H1 (cell line): ENCODE measurements around the gene MAPK13. TPM values are rescaled to one million over a fixed set of nuclear protein-coding genes. Genes with fewer than 3 reads are reported as not detected.

ENCODE experiments used
- CTCF ChIA-PET: fragments of 300-600 bp; sonication (Branson Sonifier 250); formaldehyde crosslinking; loops from one replicate; lab custom pipeline; 2021; ENCODE audit not compliant: partially characterized antibody; lab: Charles Lee
- POLR2A ChIA-PET: fragments of 300-600 bp; sonication (Branson Sonifier 250); formaldehyde crosslinking; loops from one replicate; lab custom pipeline; 2021; ENCODE audit warnings: inconsistent platforms; ENCODE audit not compliant: partially characterized antibody; lab: Charles Lee
- DNase-seq, 2 experiments: peaks; one replicate each; pipeline versions ENCODE4 v3.0.0 to v3.0.0-alpha.2; 2010 to 2022; ENCODE audit warnings: low spot score in 2 of 2, low read depth in 1 of 2, mixed read lengths in 1 of 2
- FAIRE-seq: peaks from 2 replicates; lab custom pipeline; 2011; peaks lifted over from hg19 to GRCh38; lab: Jason Lieb, UNC
- H2AFZ ChIP-seq: 2 replicates; pipeline ENCODE4 v1.8.1; 2012; ENCODE audit warnings: low read length, inconsistent platforms
- H2AK5ac ChIP-seq: 2 replicates; pipeline ENCODE4 v1.6.1; 2013; ENCODE audit warnings: low read depth, low read length
- H2BK120ac ChIP-seq: replicated peaks from 2 replicates; pipeline ENCODE3; 2013; ENCODE audit warnings: low read depth, low read length, inconsistent platforms
- H2BK12ac ChIP-seq: 2 replicates; pipeline ENCODE4 v1.6.1; 2013; ENCODE audit warnings: low read depth, low read length
- H2BK15ac ChIP-seq: 2 replicates; pipeline ENCODE4 v1.6.1; 2013; ENCODE audit warnings: low read length
- H2BK20ac ChIP-seq: 2 replicates; pipeline ENCODE4 v1.6.1; 2013; ENCODE audit warnings: low read length
- H2BK5ac ChIP-seq: 2 replicates; pipeline ENCODE4 v1.6.1; 2013; ENCODE audit warnings: low read depth, low read length
- H3K14ac ChIP-seq: 2 replicates; pipeline ENCODE4 v1.6.1; 2013; ENCODE audit warnings: inconsistent platforms; ENCODE audit not compliant: insufficient read length
- H3K18ac ChIP-seq: 2 replicates; pipeline ENCODE4 v1.6.1; 2013; ENCODE audit warnings: low read length; ENCODE audit errors: extremely low read depth
- H3K23ac ChIP-seq: 2 replicates; pipeline ENCODE4 v1.6.1; 2013; ENCODE audit warnings: inconsistent platforms; ENCODE audit not compliant: insufficient read length
- H3K23me2 ChIP-seq: 2 replicates; pipeline ENCODE4 v1.6.1; 2013; ENCODE audit warnings: low read depth, low read length
- H3K27ac ChIP-seq: 2 replicates; pipeline ENCODE4 v1.6.1; 2011; ENCODE audit warnings: low read depth, low read length, inconsistent platforms
- H3K27me3 ChIP-seq, 4 experiments: replicated peaks in 1 of 4; 1 replicate in 1 of 4; 2 replicates in 3 of 4; pipeline versions ENCODE4 v1.6.1 to v1.8.1; 2011 to 2013; ENCODE audit warnings: low read length in 3 of 4, mild to moderate bottlenecking in 3 of 4, inconsistent platforms in 2 of 4, mixed read lengths in 2 of 4, moderate library complexity in 1 of 4; ENCODE audit not compliant: control insufficient read depth in 3 of 4, insufficient read depth in 3 of 4; ENCODE audit errors: extremely low read depth in 1 of 4
- H3K36me3 ChIP-seq, 4 experiments: 2 replicates each; pipeline versions ENCODE4 v1.6.1 to v1.8.1; 2011 to 2013; ENCODE audit warnings: mild to moderate bottlenecking in 4 of 4, low read length in 3 of 4, moderate library complexity in 2 of 4, control low read depth in 1 of 4, inconsistent platforms in 1 of 4; ENCODE audit not compliant: insufficient read depth in 4 of 4, control insufficient read depth in 2 of 4
- H3K4ac ChIP-seq: replicated peaks from 2 replicates; pipeline ENCODE3; 2013; ENCODE audit warnings: low read length, low read depth, mixed read lengths, inconsistent platforms; ENCODE audit not compliant: insufficient read length
- H3K4me1 ChIP-seq, 4 experiments: replicated peaks in 1 of 4; 1 replicate in 1 of 4; 2 replicates in 3 of 4; pipeline versions ENCODE4 v1.6.1 to v1.8.1; 2011 to 2013; ENCODE audit warnings: low read length in 3 of 4, inconsistent platforms in 2 of 4, mixed read lengths in 1 of 4; ENCODE audit not compliant: insufficient read depth in 4 of 4, control insufficient read depth in 3 of 4
- H3K4me2 ChIP-seq, 2 experiments: 2 replicates each; pipeline versions ENCODE4 v1.6.1 to v1.8.1; 2011 to 2013; ENCODE audit warnings: low read depth in 2 of 2, low read length in 2 of 2, control low read depth in 1 of 2, inconsistent platforms in 1 of 2, mild to moderate bottlenecking in 1 of 2; ENCODE audit not compliant: insufficient read depth in 1 of 2
- H3K4me3 ChIP-seq, 4 experiments: fragments of 200-600, 300-600 bp in 1 of 4; sonication (generic), shearing (Covaris generic), sonication (Bioruptor Twin) in 1 of 4; 2 replicates each; pipeline versions ENCODE4 v1.5.1 to v1.8.1; 2011 to 2016; ENCODE audit warnings: low read length in 4 of 4, low read depth in 3 of 4, control low read depth in 2 of 4, inconsistent platforms in 2 of 4, mild to moderate bottlenecking in 2 of 4, mixed read lengths in 1 of 4, moderate library complexity in 1 of 4; ENCODE audit not compliant: insufficient read depth in 2 of 4; ENCODE audit errors: extremely low read depth in 1 of 4
- H3K56ac ChIP-seq: replicated peaks from 2 replicates; pipeline ENCODE3; 2013; ENCODE audit warnings: low read depth, mild to moderate bottlenecking, mixed read lengths, low read length, inconsistent platforms; ENCODE audit not compliant: insufficient read length
- H3K79me1 ChIP-seq: 2 replicates; pipeline ENCODE4 v1.6.1; 2013; ENCODE audit warnings: low read depth, low read length, control low read depth
- H3K79me2 ChIP-seq, 2 experiments: 2 replicates each; pipeline versions ENCODE4 v1.6.1 to v1.8.1; 2012 to 2013; ENCODE audit warnings: low read length in 2 of 2, mild to moderate bottlenecking in 2 of 2, inconsistent platforms in 1 of 2; ENCODE audit not compliant: insufficient read depth in 2 of 2, control insufficient read depth in 1 of 2
- H3K9ac ChIP-seq, 4 experiments: replicated peaks in 1 of 4; 1 replicate in 1 of 4; 2 replicates in 3 of 4; pipeline versions ENCODE4 v1.6.1 to v1.8.1; 2011 to 2013; ENCODE audit warnings: low read depth in 3 of 4, low read length in 3 of 4, control low read depth in 2 of 4, mild to moderate bottlenecking in 2 of 4, moderate library complexity in 2 of 4, inconsistent platforms in 1 of 4; ENCODE audit errors: extremely low read depth in 1 of 4
- H3K9me3 ChIP-seq, 2 experiments: 2 replicates each; pipeline versions ENCODE4 v1.6.1 to v1.8.1; 2012 to 2013; ENCODE audit warnings: mild to moderate bottlenecking in 2 of 2, moderate library complexity in 2 of 2, control low read depth in 1 of 2, inconsistent platforms in 1 of 2, low read depth in 1 of 2, low read length in 1 of 2, mixed read lengths in 1 of 2; ENCODE audit not compliant: insufficient read depth in 2 of 2
- H4K20me1 ChIP-seq, 2 experiments: replicated peaks in 1 of 2; 2 replicates each; pipeline versions ENCODE3 to v1.8.1; 2011 to 2013; ENCODE audit warnings: inconsistent platforms in 2 of 2, low read length in 2 of 2, mild to moderate bottlenecking in 1 of 2; ENCODE audit not compliant: insufficient read depth in 2 of 2, control insufficient read depth in 1 of 2
- H4K5ac ChIP-seq: 2 replicates; pipeline ENCODE4 v1.6.1; 2013; ENCODE audit warnings: low read length, low read depth, mixed read lengths, inconsistent platforms; ENCODE audit not compliant: insufficient read length
- H4K8ac ChIP-seq: 2 replicates; pipeline ENCODE4 v1.8.0; 2013; ENCODE audit warnings: mild to moderate bottlenecking, moderate library complexity, low read length, inconsistent platforms; ENCODE audit not compliant: insufficient read depth; ENCODE audit errors: extremely low read depth
- H4K91ac ChIP-seq: replicated peaks from 2 replicates; pipeline ENCODE3; 2013; ENCODE audit warnings: low read length, mixed read lengths, inconsistent platforms; ENCODE audit not compliant: insufficient read length
- BCL11A ChIP-seq, 2 experiments: IDR thresholded peaks; one replicate each; pipeline ENCODE4 v1.6.1; 2011; ENCODE audit warnings: low read depth in 2 of 2, low read length in 2 of 2, mild to moderate bottlenecking in 2 of 2
- CHD2 ChIP-seq: IDR thresholded peaks from 2 replicates; pipeline ENCODE4 v1.6.1; 2012; ENCODE audit warnings: low read length, improper control_type of control experiment
- KDM1A ChIP-seq: fragments of 200-600, 300-600 bp; sonication (generic); IDR thresholded peaks from 2 replicates; pipeline ENCODE4 v1.7.1; 2016; ENCODE audit warnings: mild to moderate bottlenecking, low read length, borderline replicate concordance
- RFX5 ChIP-seq: IDR thresholded peaks from 2 replicates; pipeline ENCODE4 v1.6.1; 2011; ENCODE audit warnings: low read depth, low read length, improper control_type of control experiment, borderline replicate concordance
- RXRA ChIP-seq: IDR thresholded peaks from 2 replicates; pipeline ENCODE4 v1.6.1; 2011; ENCODE audit warnings: low read depth, mild to moderate bottlenecking, low read length, moderate library complexity; ENCODE audit not compliant: insufficient read depth
- SIRT6 ChIP-seq: IDR thresholded peaks from one replicate; pipeline ENCODE4 v1.7.1; 2012; ENCODE audit warnings: low read length, inconsistent platforms
- SP1 ChIP-seq: IDR thresholded peaks from 2 replicates; pipeline ENCODE4 v1.6.1; 2011; ENCODE audit warnings: low read depth, low read length
- SP2 ChIP-seq: IDR thresholded peaks from 2 replicates; pipeline ENCODE4 v1.6.1; 2012; ENCODE audit warnings: mild to moderate bottlenecking, low read length, inconsistent platforms
- SP4 ChIP-seq: IDR thresholded peaks from 2 replicates; pipeline ENCODE4 v1.6.1; 2012; ENCODE audit warnings: low read length, inconsistent platforms
- TCF12 ChIP-seq: IDR thresholded peaks from 2 replicates; pipeline ENCODE4 v1.6.1; 2011; ENCODE audit warnings: low read depth, mild to moderate bottlenecking, low read length
- WGBS, 2 experiments: shearing (Covaris generic) in 1 of 2; methylation state at CpG; one replicate each; pipeline versions ENCODE4 v1.1.6 to v1.1.7; 2013 to 2015; ENCODE audit warnings: low lambda C conversion rate in 2 of 2, mixed read lengths in 2 of 2, inconsistent platforms in 1 of 2, low coverage in 1 of 2, missing lambda C conversion rate in 1 of 2; ENCODE audit not compliant: insufficient replicate concordance in 2 of 2, insufficient coverage in 1 of 2, insufficient read length in 1 of 2; ENCODE audit errors: extremely low coverage in 1 of 2, missing lambda C conversion rate in 1 of 2; 5-methylcytosine and 5-hydroxymethylcytosine counted together
- polyA plus RNA-seq, 7 experiments: library from polyadenylated mRNA; depleted of rRNA in 3 of 7; stranded (reverse) in 5 of 7; unstranded in 2 of 7; fragments of >200 nt in 5 of 7; fragments of 200-250 nt in 2 of 7; gene quantifications; 1 replicate in 5 of 7; 2 replicates in 1 of 7; 4 replicates in 1 of 7; pipeline versions ENCODE4 v1.2.1 to v1.2.3, GENCODE V29; 2011 to 2013; ENCODE audit warnings: missing spikeins in 2 of 7, mixed read lengths in 2 of 7
- total RNA-seq: library from RNA; stranded (reverse); fragmentation: NEBNext Ultra II Directional; extraction: Animal tissue kit (Norgen Biotek cat#: 25700); gene quantifications from 2 replicates; pipeline ENCODE4 v1.2.1, GENCODE V29; 2021
- TF ChIP-seq, protein P1 (sequence below): IDR thresholded peaks from 2 replicates; pipeline ENCODE4 v1.6.1; 2012; ENCODE audit warnings: low read length, inconsistent platforms

MAPK13 gene
- total and polyA plus RNA-seq, 2 of the 8 experiments (the other 6 are each of a cell fraction or from before 2014, with no cell fraction given): 10.1 to 14.1 TPM

GRCh38 chr6:36136551-36136950 lies 6.2 kb downstream of the MAPK13 start:
- H3K4me3 ChIP-seq: no peak overlapping the region
- no peak overlapping the region for H2BK15ac ChIP-seq
- H3K4ac ChIP-seq: no peak overlapping the region
- FAIRE-seq: no peak
- H3K4me2 ChIP-seq: no peak overlapping the region
- CTCF ChIA-PET: interaction anchor here (0.9 to 1.9 kb wide), 3 partner anchors 8 to 58 kb away, joined by 3 to 9 read pairs (median 3); no protein-coding TSS in a partner anchor
- no peak overlapping the region for H3K27ac ChIP-seq
- no peak overlapping the region for H3K18ac ChIP-seq
- H3K36me3 ChIP-seq: peaks cover 0 to 2% (median 0%) of the 10 kb centered on the region in 4 experiments; a peak in 1 of 8 replicates
- H4K5ac ChIP-seq: no peak overlapping the region
- no peak overlapping the region for H4K91ac ChIP-seq
- DNase-seq: no peak
- H4K8ac ChIP-seq: no peak overlapping the region
- no peak overlapping the region for H2BK120ac ChIP-seq
- no peak overlapping the region for H2BK20ac ChIP-seq
- no peak overlapping the region for H2AFZ ChIP-seq
- no peaks in the 10 kb centered on the region; the same call in 1 of the 2 replicates for H3K79me1 ChIP-seq
- WGBS, 2 experiments: 87% methylated on average over 12 of the region's 12 CpGs; no CpG with 5 or more reads in 1 of the 2 experiments
- H3K4me1 ChIP-seq: peaks cover 5 to 15% (median 10%) of the 10 kb centered on the region in 4 experiments
- H3K27me3 ChIP-seq: no peaks in the 10 kb centered on the region; a peak in 1 of 7 replicates
- no peak overlapping the region for H3K14ac ChIP-seq
- no peaks in the 10 kb centered on the region for H3K23me2 ChIP-seq
- no peak overlapping the region for H2AK5ac ChIP-seq
- H2BK5ac ChIP-seq: no peak overlapping the region
- no peaks in the 10 kb centered on the region for H3K9me3 ChIP-seq
- TF ChIP-seq CHD2 (no peak), BCL11A (IDR thresholded peaks at IDR 0.05; ENCODE audit: low read depth in 2 of 2, low read length in 2 of 2) (no peak), KDM1A (no peak), SP2 (no peak), SP4 (no peak), RFX5 (no peak), SP1 (no peak), TCF12 (no peak), RXRA (no peak), SIRT6 (no peak)
- TF ChIP-seq, protein P1, sequence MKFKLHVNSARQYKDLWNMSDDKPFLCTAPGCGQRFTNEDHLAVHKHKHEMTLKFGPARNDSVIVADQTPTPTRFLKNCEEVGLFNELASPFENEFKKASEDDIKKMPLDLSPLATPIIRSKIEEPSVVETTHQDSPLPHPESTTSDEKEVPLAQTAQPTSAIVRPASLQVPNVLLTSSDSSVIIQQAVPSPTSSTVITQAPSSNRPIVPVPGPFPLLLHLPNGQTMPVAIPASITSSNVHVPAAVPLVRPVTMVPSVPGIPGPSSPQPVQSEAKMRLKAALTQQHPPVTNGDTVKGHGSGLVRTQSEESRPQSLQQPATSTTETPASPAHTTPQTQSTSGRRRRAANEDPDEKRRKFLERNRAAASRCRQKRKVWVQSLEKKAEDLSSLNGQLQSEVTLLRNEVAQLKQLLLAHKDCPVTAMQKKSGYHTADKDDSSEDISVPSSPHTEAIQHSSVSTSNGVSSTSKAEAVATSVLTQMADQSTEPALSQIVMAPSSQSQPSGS: no peak
- TF ChIP-seq, all 59 proteins: peak for 0
- no peaks in the 10 kb centered on the region for H3K79me2 ChIP-seq
- no peak overlapping the region for H3K23ac ChIP-seq
- no peaks in the 10 kb centered on the region for H4K20me1 ChIP-seq
- H2BK12ac ChIP-seq: no peak overlapping the region
- POLR2A ChIA-PET: interaction anchor here (1.3 kb wide), 1 partner anchor 11 kb away, joined by 3 read pairs; no protein-coding TSS in a partner anchor
- no peak overlapping the region for H3K56ac ChIP-seq
- no peak overlapping the region for H3K9ac ChIP-seq
